ENCODE results near the gene CRB2. TPM values are rescaled to one million over a fixed set of nuclear protein-coding genes. Genes with fewer than 3 reads are reported as not detected.

Gene CRB2
- total and polyA plus RNA-seq, 2 experiments from 2014 or later, result 8.3 to 91.7 TPM

GRCh38 chr9:123389070-123389469 lies 33.1 kb downstream of the CRB2 start:
- TF ChIP-seq CTCF (IDR thresholded peaks at IDR 0.05; ENCODE audit: low read depth, low read length), result no peak
- Histone ChIP-seq H3K27ac (no peak overlapping the region), H3K9me3 (ENCODE audit: low read depth) (no peaks in the 10 kb centered on the region), H3K27me3 (no peaks in the 10 kb centered on the region), H3K4me1 (ENCODE audit: low read depth) (peaks cover 8% of the 10 kb centered on the region), H3K4me3 (no peak overlapping the region), H3K36me3 (no peaks in the 10 kb centered on the region)
- DNase-seq (ENCODE audit: low read depth in 1 of 2, low spot score in 1 of 2), result no peak

GRCh38 chr9:123389698-123390097 lies 33.7 kb downstream of the CRB2 start:
- H3K27me3 ChIP-seq, result no peaks in the 10 kb centered on the region
- no peaks in the 10 kb centered on the region for H3K9me3 ChIP-seq (ENCODE audit: low read depth)
- H3K27ac ChIP-seq, result no peak overlapping the region
- peaks cover 8% of the 10 kb centered on the region for H3K4me1 ChIP-seq (ENCODE audit: low read depth)
- H3K4me3 ChIP-seq, result no peak overlapping the region
- no peak for DNase-seq (ENCODE audit: low read depth in 1 of 2, low spot score in 1 of 2)
- no peak for TF ChIP-seq CTCF (IDR thresholded peaks at IDR 0.05; ENCODE audit: low read depth, low read length)
- no peaks in the 10 kb centered on the region for H3K36me3 ChIP-seq

- no peak for DNase-seq (ENCODE audit: low read depth in 1 of 2, low spot score in 1 of 2)
- no peaks in the 10 kb centered on the region for H3K9me3 ChIP-seq (ENCODE audit: low read depth)
- H3K4me3 ChIP-seq, result no peak overlapping the region
- no peak for TF ChIP-seq CTCF (IDR thresholded peaks at IDR 0.05; ENCODE audit: low read depth, low read length)
- H3K27me3 ChIP-seq, result no peaks in the 10 kb centered on the region
- peaks cover 10% of the 10 kb centered on the region for H3K4me1 ChIP-seq (ENCODE audit: low read depth)
- H3K27ac ChIP-seq, result no peak overlapping the region
- H3K36me3 ChIP-seq, result no peaks in the 10 kb centered on the region
Observed at GRCh38 chr9:123390337-123391135, 34.5 kb downstream of the CRB2 start.

GRCh38 chr9:123391233-123391632 lies 35.2 kb downstream of the CRB2 start:
- no peaks in the 10 kb centered on the region for H3K9me3 ChIP-seq (ENCODE audit: low read depth)
- DNase-seq (ENCODE audit: low read depth in 1 of 2, low spot score in 1 of 2), result no peak
- H3K36me3 ChIP-seq, result no peaks in the 10 kb centered on the region
- no peak for TF ChIP-seq CTCF (IDR thresholded peaks at IDR 0.05; ENCODE audit: low read depth, low read length)
- no peaks in the 10 kb centered on the region for H3K27me3 ChIP-seq
- H3K27ac ChIP-seq, result no peak overlapping the region
- no peak overlapping the region for H3K4me3 ChIP-seq
- H3K4me1 ChIP-seq (ENCODE audit: low read depth), result peaks cover 11% of the 10 kb centered on the region

- no peak for TF ChIP-seq CTCF (IDR thresholded peaks at IDR 0.05; ENCODE audit: low read depth, low read length)
- no peaks in the 10 kb centered on the region for H3K27me3 ChIP-seq
Observed at GRCh38 chr9:123391946-123392345, 35.9 kb downstream of the CRB2 start.

More at GRCh38 chr9:123391946-123392345, 35.9 kb downstream of the CRB2 start:
- H3K9me3 ChIP-seq (ENCODE audit: low read depth), result no peaks in the 10 kb centered on the region
- peaks cover 11% of the 10 kb centered on the region for H3K4me1 ChIP-seq (ENCODE audit: low read depth)
- no peaks in the 10 kb centered on the region for H3K36me3 ChIP-seq
- H3K4me3 ChIP-seq, result no peak overlapping the region
- H3K27ac ChIP-seq, result no peak overlapping the region
- no peak for DNase-seq (ENCODE audit: low read depth in 1 of 2, low spot score in 1 of 2)
